NB4 (cell line): ENCODE results near the gene AVPR1A.

Experiments
- CTCF ChIP-seq: IDR thresholded peaks from one replicate; pipeline ENCODE4 v1.5.1; 2012; ENCODE audit warnings: low read depth, low read length
- MAX ChIP-seq: IDR thresholded peaks from 2 replicates; pipeline ENCODE4 v1.6.1; 2011; ENCODE audit warnings: low read depth, low read length
- MYC ChIP-seq: IDR thresholded peaks from 2 replicates; pipeline ENCODE4 v1.6.1; 2011; ENCODE audit warnings: low read depth, low read length
- POLR2A ChIP-seq: IDR thresholded peaks from 2 replicates; pipeline ENCODE4 v1.6.1; 2011; ENCODE audit warnings: mild to moderate bottlenecking; ENCODE audit not compliant: insufficient read length; ENCODE audit errors: extremely low read depth

GRCh38 chr12:63170321-63170720 lies 19.3 kb upstream of the AVPR1A start:
- TF ChIP-seq CTCF (no peak), POLR2A (no peak), MYC (no peak), MAX (no peak)
